Endodermal cell (in vitro differentiated cells): ENCODE data around the gene ANKRD45. TPM values are rescaled to one million over a fixed set of nuclear protein-coding genes. Genes with fewer than 3 reads are reported as not detected.
"Not testable (repeated sequence)": the region's sequence is repeated elsewhere in the genome, so short reads cannot be mapped to it uniquely, and the experiment has no call there.

Experiments used
- DNase-seq: peaks from one replicate; pipeline ENCODE4 v3.0.0-alpha.2; 2017
- H3K27ac ChIP-seq: 2 replicates; pipeline ENCODE4 v1.5.1; 2013; ENCODE audit warnings: mild to moderate bottlenecking, low read depth, low read length, moderate library complexity
- H3K27me3 ChIP-seq: 2 replicates; pipeline ENCODE4 v1.6.1; 2013; ENCODE audit warnings: mild to moderate bottlenecking, low read length, moderate library complexity; ENCODE audit not compliant: insufficient read depth, control insufficient read depth, poor library complexity, severe bottlenecking
- H3K36me3 ChIP-seq: 2 replicates; pipeline ENCODE4 v1.7.0; 2013; ENCODE audit warnings: mild to moderate bottlenecking, low read length, moderate library complexity; ENCODE audit not compliant: control insufficient read depth, insufficient read depth
- H3K4me1 ChIP-seq: one replicate; pipeline ENCODE4 v1.7.0; 2013; ENCODE audit warnings: low read length; ENCODE audit not compliant: control insufficient read depth, insufficient read depth
- H3K4me3 ChIP-seq: 2 replicates; pipeline ENCODE4 v1.5.1; 2013; ENCODE audit warnings: mild to moderate bottlenecking, low read length, moderate library complexity
- H3K9ac ChIP-seq: 2 replicates; pipeline ENCODE4 v1.6.1; 2013; ENCODE audit warnings: mild to moderate bottlenecking, low read length, moderate library complexity; ENCODE audit not compliant: poor library complexity, severe bottlenecking; ENCODE audit errors: extremely low read depth
- H3K9me3 ChIP-seq: 2 replicates; pipeline ENCODE4 v1.6.1; 2013; ENCODE audit warnings: mild to moderate bottlenecking, low read length, moderate library complexity; ENCODE audit not compliant: control insufficient read depth
- H3K27ac Mint-ChIP-seq: 2 replicates; pipeline ENCODE4 v1.8.0; 2020; ENCODE audit warnings: mixed read lengths
- H3K27me3 Mint-ChIP-seq: 2 replicates; pipeline ENCODE4 v1.8.0; 2021; ENCODE audit warnings: mild to moderate bottlenecking, mixed read lengths; ENCODE audit not compliant: insufficient read depth
- H3K36me3 Mint-ChIP-seq: 2 replicates; pipeline ENCODE4 v1.8.0; 2020; ENCODE audit warnings: low read depth, mixed read lengths
- H3K4me1 Mint-ChIP-seq: 2 replicates; pipeline ENCODE4 v1.8.0; 2020; ENCODE audit warnings: mixed read lengths
- H3K4me3 Mint-ChIP-seq: 2 replicates; pipeline ENCODE4 v1.8.0; 2020; ENCODE audit warnings: mild to moderate bottlenecking, moderate library complexity, mixed read lengths
- H3K9me3 Mint-ChIP-seq: 2 replicates; pipeline ENCODE4 v1.8.0; 2020; ENCODE audit warnings: mild to moderate bottlenecking, mixed read lengths
- CTCF ChIP-seq: fragments of 200-600 bp; sonication (generic); conservative IDR thresholded peaks from 2 replicates; pipeline ENCODE4 v1.5.0; 2021; ENCODE audit warnings: antibody characterized with exemption, mild to moderate bottlenecking
- WGBS, 2 experiments: methylation state at CpG; one replicate each; pipeline versions ENCODE4 v1.1.5 to v1.1.7; 2013; ENCODE audit warnings: missing lambda C conversion rate in 2 of 2, mixed read lengths in 1 of 2; ENCODE audit not compliant: insufficient coverage in 1 of 2, insufficient read length in 1 of 2; 5-methylcytosine and 5-hydroxymethylcytosine counted together
- total RNA-seq, 2 donors: library from RNA; stranded (reverse); fragmentation: NEBNext Ultra II Directional in 1 of 2; extraction: Animal tissue kit (Norgen Biotek cat#: 25700) in 1 of 2; gene quantifications; 2 replicates in 1 of 2; 3 replicates in 1 of 2; pipeline ENCODE4 v1.2.1, GENCODE V29; 2021

Gene ANKRD45
- total RNA-seq, 2 donors from 2014 or later, result 1.5 to 1.9 TPM

GRCh38 chr1:173646656-173647055 lies 23.0 kb downstream of the ANKRD45 start:
- H3K4me3 Mint-ChIP-seq, result no peak overlapping the region
- Histone ChIP-seq H3K4me1 (no peaks in the 10 kb centered on the region), H3K36me3 (no peaks in the 10 kb centered on the region), H3K27me3 (no peaks in the 10 kb centered on the region), H3K9ac (no peak overlapping the region), H3K9me3 (peaks cover 11% of the 10 kb centered on the region), H3K27ac (no peak overlapping the region), H3K4me3 (no peak overlapping the region)
- TF ChIP-seq CTCF, result no peak
- H3K36me3 Mint-ChIP-seq, result peaks cover 2% of the 10 kb centered on the region
- no peaks in the 10 kb centered on the region for H3K4me1 Mint-ChIP-seq
- WGBS, 2 experiments, result 86% methylated on average over 3 of the region's 3 CpGs; no CpG with 5 or more reads in 1 of the 2 experiments
- peaks cover 1% of the 10 kb centered on the region for H3K27me3 Mint-ChIP-seq
- H3K27ac Mint-ChIP-seq, result no peak overlapping the region
- H3K9me3 Mint-ChIP-seq, result peaks cover 11% of the 10 kb centered on the region
- no peak for DNase-seq

- not testable (repeated sequence) for H3K27ac ChIP-seq, H3K27ac Mint-ChIP-seq, H3K27me3 Mint-ChIP-seq, H3K9ac ChIP-seq, H3K36me3 ChIP-seq, H3K4me3 ChIP-seq, H3K4me1 Mint-ChIP-seq, H3K36me3 Mint-ChIP-seq, H3K27me3 ChIP-seq, H3K4me3 Mint-ChIP-seq, H3K4me1 ChIP-seq
- H3K9me3 Mint-ChIP-seq, result peaks cover 19% of the 10 kb centered on the region
- WGBS, 2 experiments, result 83 to 89% methylated on average over 1 to 4 of the region's 4 CpGs
- peak; percentile 52 for DNase-seq
- H3K9me3 ChIP-seq, result peaks cover 25% of the 10 kb centered on the region
Observed at GRCh38 chr1:173642450-173643139, 27.1 kb downstream of the ANKRD45 start.

- Mint-ChIP-seq H3K36me3 (peaks cover 8% of the 10 kb centered on the region), H3K4me1 (peaks cover 6% of the 10 kb centered on the region), H3K4me3 (peak overlapping the region; percentile 9), H3K27me3 (no peaks in the 10 kb centered on the region), H3K27ac (no peak overlapping the region), H3K9me3 (peaks cover 27% of the 10 kb centered on the region)
- H3K27me3 ChIP-seq, result no peaks in the 10 kb centered on the region
- no peak for DNase-seq
- peaks cover 27% of the 10 kb centered on the region for H3K9me3 ChIP-seq
- no peaks in the 10 kb centered on the region for H3K4me1 ChIP-seq
- TF ChIP-seq CTCF, result no peak
- H3K4me3 ChIP-seq, result peak overlapping the region; percentile 56
- H3K9ac ChIP-seq, result no peak overlapping the region
- WGBS, 2 experiments, result 82 to 90% methylated on average over 2 of the region's 2 CpGs
- no peaks in the 10 kb centered on the region for H3K36me3 ChIP-seq
- no peak overlapping the region for H3K27ac ChIP-seq
Observed at GRCh38 chr1:173639102-173639501, 30.5 kb downstream of the ANKRD45 start.
